ENCODE results near the gene PLXNB1. TPM values are rescaled to one million over a fixed set of nuclear protein-coding genes. Genes with fewer than 3 reads are reported as not detected.
"Not testable (repeated sequence)": the region's sequence is repeated elsewhere in the genome, so short reads cannot be mapped to it uniquely, and the experiment has no call there.

The PLXNB1 gene, protein sequence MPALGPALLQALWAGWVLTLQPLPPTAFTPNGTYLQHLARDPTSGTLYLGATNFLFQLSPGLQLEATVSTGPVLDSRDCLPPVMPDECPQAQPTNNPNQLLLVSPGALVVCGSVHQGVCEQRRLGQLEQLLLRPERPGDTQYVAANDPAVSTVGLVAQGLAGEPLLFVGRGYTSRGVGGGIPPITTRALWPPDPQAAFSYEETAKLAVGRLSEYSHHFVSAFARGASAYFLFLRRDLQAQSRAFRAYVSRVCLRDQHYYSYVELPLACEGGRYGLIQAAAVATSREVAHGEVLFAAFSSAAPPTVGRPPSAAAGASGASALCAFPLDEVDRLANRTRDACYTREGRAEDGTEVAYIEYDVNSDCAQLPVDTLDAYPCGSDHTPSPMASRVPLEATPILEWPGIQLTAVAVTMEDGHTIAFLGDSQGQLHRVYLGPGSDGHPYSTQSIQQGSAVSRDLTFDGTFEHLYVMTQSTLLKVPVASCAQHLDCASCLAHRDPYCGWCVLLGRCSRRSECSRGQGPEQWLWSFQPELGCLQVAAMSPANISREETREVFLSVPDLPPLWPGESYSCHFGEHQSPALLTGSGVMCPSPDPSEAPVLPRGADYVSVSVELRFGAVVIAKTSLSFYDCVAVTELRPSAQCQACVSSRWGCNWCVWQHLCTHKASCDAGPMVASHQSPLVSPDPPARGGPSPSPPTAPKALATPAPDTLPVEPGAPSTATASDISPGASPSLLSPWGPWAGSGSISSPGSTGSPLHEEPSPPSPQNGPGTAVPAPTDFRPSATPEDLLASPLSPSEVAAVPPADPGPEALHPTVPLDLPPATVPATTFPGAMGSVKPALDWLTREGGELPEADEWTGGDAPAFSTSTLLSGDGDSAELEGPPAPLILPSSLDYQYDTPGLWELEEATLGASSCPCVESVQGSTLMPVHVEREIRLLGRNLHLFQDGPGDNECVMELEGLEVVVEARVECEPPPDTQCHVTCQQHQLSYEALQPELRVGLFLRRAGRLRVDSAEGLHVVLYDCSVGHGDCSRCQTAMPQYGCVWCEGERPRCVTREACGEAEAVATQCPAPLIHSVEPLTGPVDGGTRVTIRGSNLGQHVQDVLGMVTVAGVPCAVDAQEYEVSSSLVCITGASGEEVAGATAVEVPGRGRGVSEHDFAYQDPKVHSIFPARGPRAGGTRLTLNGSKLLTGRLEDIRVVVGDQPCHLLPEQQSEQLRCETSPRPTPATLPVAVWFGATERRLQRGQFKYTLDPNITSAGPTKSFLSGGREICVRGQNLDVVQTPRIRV (N-terminal part only)
- total RNA-seq: 62.0 TPM

DNA sequence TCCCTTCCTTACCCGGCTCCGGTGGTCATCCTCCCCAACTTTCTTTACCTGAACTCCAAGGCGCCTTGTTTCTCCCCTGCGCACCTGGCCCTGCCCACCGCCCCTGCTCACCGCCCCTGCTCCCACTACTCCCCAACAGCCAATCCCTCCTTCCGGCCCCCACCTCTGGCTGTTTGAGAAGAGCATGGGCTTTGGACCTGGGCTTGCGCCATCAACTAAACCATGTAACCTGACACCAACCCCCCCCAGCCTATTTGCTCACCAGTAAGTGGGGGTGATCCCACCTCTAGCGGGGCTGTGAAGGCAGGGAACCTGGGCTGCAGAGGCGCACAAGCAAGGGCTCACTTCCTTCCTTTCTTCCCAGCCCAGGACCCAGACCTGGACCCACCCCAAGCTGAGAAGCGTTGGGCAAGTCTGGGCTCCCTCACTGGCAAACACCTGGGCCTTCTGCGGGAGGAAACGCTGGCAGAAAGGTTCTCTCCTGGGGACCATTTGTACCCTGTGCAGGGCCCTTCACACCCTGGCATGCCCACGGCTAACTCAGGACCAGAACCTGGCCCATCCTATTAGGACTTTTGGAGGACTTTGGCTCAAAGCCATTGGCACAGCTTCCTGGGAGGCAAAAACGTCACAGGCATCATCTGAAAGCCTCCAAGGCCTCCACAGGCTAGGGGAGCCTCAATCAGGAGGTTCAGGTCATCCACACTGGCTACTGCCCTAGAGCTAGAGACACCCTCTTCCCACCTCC, at the start of gene PLXNB1:
TSS of gene PLXNB1 (minus strand) at position 127 of the 748 bp plus-strand sequence. CDS start 5,475 bp downstream, outside the sequence.
- peak; percentile 49 for ATAC-seq

DNA sequence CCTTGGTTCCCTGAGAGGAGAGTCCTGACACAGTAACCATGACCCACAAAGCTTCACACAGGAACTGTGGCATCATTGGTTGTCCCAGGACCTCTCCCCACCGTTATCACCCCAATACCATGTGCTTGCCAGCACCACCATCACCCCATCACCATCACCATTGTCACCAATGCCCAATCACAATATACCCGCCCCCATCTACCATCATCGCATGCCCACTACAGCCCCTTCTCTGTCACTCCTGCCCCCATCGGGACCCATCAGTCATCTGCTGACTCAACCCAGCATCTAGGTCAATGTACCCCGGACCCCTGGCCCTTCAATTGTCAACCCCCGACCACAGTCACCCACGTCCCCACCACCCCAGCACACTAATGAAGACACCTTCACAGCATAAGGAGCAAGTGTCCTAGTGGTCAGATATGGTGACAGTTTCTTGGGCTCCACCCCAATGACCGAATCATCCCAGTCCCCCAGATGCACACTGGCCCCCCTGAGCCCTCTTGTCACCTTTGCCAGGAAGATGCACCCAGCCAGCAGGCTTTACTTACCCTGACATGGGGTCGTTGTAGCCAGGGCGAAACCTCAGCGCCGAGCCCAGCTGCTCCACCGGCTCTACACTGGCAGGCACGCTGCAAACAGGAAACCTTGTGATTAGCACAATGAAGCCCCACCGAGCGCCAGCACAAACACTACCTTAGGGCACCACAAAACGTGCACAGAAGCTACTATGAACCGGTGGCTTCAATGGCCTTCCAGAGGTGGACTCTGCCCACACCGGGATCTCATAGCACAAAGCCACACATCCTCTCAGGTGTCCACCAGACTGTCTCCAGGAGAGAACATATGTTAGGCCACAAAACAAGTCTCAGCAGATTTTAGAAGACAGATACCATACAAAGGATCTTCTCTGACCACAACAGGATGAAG, 49.0 kb upstream of the PLXNB1 start:
- ATAC-seq: peak; percentile 36

DNA sequence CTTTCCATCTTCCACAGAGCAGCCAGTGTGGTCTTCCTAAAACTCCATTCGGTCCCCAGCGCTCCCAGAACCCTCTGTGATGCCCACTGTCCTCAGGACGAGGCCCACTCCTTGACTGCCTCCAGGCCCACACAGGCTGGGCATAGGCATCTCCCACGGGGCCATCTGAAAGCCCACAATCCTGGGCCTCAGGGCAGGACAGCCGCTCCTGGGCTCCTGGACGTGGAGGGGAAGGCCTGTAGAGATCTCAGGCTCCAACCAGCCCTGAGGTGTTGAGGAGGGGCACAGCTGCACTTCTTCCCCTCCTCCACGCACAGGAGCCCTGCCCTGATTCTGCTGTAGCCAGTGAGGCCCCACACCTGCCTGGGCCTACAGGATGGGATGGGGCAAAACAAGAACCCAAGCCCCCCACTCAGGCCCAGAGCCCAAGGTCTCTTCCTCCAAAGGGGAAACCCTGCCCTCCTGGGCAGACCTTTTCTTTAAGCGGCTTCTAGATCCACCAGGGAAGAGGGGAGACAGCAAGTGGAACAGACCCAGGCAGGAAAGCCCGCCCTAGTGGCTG, 48.2 kb upstream of the PLXNB1 start:
- no peak for ATAC-seq

DNA sequence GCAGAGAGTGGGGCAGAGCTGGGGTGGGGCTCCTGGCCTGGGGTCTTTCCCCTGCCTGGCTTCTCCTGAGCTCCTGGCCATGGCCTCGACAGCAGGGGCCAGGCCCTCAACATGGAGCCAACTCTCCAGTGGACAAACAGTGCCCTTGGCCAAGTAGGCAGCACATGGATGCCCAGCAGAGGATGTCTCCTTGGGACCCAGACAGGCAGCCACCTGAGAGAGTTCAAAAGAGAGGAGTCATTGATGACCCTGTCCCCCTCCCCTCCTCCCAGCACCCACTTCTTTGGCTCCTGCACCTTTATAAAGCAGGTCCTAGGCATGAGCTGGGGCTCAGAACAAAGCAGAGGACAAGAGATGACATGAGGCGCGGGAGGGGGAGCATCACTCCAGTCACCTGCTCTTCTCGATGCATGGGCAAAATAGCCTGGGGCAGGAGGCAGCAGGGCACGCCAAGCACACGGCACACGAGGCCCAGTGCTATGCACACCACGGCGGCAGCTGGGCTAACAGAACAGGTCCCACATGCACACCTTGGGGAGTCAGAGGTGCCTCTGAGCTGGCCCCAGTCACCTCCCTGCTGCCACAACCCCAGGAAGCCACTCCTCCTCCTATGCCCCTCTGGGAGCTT, 46.7 kb upstream of the PLXNB1 start:
- no peak for ATAC-seq

DNA sequence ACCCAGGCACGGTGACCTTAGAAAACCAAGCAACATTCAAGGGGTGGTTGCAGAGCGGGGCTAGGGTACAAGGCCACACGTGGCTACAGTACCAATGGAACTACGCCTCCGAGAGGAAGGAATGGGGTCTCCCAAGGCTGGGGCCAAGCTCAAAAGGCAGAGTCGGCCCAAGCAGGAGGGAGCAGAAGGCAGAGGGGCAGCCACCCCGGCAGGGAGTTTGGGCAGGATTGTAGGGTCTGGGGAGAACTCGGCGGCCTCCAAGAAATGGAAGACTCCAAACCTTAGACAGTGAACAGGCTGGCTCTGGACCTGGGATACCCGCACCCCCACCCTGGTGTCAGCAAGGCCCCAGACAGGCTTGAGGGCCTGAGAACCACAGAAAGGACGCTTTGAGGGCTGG, 45.3 kb upstream of the PLXNB1 start:
- ATAC-seq: no peak

DNA sequence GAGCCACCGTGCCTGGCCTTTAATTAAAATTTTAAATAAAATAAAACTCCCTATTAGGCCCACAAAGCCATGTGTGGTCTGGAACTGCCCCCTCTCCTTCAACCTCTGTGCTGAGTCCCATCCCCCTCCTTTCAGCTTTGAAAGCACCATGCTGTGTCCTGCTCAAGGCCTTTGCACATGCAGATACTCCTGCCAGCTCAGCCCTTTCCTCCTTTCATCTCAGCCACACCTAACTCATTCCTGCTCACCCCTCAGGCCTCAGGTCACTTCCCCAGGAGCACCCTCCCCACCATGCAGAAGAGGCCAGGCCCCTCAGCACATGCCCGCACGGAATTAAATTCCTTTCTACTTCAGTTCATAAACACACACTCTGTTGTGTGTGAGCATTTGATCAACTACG, 44.7 kb upstream of the PLXNB1 start:
- no peak for ATAC-seq

DNA sequence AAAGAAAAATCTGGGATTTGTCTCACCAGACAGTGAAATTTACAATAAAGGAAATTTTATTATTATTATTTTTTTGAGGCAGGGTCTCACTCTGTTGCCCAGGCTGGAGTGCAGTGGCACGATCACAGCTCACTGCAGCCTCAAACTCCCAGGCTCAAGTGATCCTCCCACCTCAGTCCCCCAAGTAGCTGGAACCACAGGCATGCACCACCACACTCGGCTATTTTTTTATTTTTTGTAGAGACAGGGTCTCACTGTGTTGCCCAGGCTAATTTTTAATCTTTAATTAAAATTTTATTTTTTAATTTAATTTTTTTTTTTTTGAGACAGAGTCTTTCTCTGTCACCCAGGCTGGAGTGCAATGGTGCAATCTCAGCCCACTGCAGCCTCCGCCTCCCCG, 44.1 kb upstream of the PLXNB1 start:
- not testable (repeated sequence) for ATAC-seq

DNA sequence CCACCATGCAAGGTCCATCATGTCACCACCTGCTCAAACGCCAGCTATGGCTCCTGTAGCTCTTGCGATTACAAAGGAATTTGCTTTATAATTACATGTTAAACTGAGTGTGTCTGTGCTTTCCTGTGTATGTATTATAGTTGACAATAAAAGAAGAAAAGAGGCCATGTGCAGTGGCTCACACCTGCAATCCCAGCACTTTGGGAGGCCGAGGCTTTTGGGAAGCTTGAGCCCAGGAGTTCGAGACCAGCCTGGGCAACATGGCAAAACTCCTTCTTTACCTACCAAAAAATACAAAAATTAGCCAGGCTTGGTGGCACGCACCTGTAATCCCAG, 43.7 kb upstream of the PLXNB1 start:
- no peak for ATAC-seq

DNA sequence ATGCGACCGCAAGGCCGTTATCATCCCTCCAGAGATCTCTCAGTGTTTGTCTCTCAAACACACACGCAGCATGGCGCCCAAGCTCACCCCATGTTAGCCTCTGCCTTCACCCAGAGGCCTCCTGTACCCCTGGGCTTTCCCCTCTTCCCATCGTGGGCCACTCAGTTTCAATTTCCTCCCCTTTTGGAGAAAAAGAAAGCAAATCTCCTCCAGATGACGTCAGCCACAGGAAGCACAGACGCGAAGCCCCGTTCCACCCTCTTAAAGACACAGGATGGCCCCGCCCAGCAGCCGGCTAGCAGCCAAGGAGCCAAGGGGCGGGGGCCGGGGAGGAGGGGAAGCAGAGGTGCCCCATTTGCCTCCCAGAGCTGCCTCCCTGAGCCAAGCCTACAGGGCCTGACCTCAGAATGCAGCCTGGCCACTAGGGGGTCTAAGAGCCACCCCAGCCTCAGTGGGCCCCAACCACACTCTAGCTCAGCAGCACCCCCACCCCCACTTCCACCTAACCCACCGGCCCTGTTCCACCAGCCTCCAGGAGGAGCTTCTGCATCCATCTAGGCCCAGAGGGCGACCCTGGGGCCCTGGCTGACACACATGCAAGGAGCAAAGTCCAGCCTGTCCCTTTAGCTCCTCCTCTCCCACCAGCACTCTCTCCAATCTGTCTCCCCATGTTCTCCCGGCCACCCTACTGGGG, 43.2 kb upstream of the PLXNB1 start:
- ATAC-seq: peak; percentile 86

DNA sequence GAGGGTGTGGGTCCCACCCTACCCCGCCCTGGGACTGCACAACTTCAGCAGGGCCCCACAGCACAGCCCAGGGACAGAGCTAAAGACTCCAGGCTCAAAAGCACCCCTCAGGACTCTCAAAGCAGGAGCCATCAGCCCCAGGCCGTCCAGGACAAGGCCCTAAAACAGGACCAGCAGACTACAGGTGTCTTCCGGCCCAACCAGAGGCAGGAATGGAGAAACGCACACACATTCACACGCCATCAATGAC, 42.7 kb upstream of the PLXNB1 start:
- peak; percentile 30 for ATAC-seq

DNA sequence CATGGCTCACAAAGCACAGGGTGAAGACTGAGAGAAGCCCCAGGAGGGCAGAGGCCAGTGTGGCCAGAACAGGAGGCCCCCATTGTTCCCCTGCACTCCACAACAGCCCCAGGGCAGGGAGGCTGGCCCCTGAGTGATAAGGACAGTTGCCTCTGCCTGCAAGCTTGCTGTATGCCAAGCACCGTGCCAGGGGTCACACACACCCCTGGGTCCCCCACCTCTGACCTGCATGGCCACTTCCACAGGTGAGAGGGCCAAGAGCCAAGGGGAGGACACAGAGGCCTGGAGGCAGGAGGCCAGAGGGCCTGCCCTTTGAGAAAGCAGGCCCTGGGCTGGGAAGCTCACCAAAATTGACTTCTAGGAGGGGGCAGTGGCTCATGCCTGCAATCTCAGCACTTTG, 40.4 kb upstream of the PLXNB1 start:
- ATAC-seq: no peak

DNA sequence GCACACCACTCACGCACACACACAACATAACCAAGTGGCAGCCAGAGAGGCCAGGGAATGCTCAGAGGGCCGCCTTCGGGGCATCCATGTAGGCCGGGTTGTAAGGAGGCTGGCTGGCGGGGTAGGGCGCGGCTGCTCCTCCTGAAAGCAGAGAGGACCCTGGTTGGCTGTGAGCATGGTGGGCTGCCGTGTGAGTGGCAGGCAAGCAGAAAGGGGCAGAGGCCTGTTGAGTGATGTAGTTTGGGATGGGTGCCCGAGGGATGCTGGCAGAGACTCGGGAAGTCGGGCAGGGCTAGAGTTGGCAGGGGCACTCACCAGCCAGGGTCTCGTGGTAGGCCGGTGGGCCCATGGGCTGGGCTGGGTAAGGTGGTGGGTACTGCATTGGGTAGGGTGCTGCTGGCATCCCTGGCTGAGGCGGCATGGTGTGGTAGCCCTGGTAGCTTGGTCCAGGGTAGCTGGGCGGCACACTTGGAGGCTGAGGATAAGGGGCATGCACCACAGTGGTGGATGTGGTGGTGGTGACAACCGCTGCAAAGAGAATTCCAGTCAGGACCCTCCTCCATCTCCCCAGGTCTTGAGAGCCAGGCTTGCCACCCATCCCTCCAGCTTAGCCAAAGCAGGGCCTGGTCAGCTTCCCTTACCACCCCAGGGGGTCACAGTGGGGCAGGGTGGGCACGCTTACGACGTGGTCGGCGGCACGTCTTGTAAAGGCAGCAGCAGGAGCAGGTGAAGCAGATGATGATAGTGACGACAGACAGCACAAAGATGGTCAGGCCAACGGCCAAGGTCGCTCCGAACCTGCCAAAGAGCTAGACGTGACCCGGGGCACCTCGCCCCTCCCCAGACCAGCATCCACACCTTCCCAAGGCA, 39.4 kb upstream of the PLXNB1 start:
- no peak for ATAC-seq

DNA sequence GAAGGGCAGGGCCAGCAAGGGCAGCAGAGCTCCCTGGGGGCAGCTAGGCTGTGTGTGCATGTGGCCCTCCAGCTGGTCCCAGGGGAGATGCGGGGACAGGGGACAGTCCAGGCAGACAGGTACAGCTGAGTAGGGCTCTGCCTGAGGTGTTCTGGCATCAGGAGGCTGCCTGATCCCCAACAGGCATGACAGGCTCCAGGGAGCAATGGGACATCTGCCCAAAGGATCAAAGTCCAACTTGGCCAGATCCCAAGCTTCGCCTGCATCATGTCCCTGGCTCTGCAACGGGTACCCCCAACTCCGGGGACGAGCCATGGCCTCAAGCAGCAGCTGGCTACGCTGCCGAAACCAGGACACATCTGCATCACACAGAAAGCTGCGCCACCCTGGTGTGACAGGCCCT, 38.4 kb upstream of the PLXNB1 start:
- ATAC-seq: no peak

DNA sequence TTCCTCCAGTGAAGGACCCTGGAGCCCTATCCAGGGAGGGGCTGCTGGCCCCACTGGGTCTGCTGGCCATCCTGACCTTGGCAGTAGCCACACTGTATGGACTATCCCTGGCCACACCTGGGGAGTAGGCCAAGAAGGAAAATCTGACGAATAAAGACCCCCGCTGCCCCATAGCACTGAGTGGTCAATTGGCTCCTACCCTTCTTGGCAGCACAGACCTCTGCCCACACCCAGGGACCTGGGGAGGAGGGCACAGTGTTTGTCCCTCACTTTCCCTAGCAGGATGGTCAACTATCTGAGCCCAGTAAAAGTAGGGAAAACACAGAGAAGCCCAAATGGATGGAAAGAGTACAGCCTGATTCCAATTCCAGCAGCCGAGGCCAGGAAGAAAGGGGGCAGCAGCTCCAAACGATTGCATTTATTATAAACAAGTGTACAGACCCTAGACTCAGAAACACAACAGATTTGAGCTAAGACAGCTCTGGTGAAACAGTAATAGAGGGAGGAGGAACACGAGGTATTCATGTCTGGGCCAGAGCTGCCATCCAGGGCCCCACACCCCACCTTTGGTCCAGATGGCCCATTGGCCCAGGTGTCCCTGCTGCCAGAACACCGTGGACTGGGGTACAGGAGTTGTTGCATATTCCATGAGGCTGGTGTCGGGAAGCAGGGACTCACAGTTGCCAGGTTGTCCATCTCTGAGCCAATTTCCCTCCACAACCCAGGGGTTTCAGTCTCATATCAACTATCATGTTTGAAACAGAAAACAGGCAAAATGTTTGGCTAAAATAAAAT, 37.8 kb upstream of the PLXNB1 start:
- ATAC-seq: no peak

DNA sequence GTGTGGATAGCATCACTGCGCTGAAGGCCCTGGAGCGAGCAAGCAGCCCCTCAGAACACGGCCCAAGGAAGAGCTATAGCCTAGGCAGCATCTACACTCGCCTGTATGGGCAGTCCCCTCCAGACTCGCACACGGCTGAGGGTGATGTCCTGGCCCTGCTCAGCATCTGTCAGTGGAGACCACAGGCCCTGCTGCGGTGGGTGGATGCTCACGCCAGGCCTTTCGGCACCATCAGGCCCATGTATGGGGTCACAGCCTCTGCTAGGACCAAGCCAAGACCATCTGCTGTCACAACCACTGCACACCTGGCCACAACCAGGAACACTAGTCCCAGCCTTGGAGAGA, 37.2 kb upstream of the PLXNB1 start:
- ATAC-seq: no peak

DNA sequence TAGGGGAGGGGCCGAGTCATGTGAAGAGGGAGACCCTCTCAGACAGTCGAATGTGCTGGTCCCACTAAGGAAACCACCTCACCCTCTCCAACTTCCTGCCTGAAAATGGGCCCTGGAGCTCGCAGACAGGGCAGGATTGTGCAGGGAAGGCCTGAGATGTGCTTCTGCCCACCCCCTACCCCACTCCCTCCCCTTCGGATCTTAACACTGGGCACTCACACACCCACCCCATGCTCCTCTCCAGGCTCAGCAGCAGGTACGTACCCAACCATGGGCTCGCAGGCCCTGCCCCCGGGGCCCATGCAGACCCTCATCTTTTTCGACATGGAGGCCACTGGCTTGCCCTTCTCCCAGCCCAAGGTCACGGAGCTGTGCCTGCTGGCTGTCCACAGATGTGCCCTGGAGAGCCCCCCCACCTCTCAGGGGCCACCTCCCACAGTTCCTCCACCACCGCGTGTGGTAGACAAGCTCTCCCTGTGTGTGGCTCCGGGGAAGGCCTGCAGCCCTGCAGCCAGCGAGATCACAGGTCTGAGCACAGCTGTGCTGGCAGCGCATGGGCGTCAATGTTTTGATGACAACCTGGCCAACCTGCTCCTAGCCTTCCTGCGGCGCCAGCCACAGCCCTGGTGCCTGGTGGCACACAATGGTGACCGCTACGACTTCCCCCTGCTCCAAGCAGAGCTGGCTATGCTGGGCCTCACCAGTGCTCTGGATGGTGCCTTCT, 36.7 kb upstream of the PLXNB1 start:
- ATAC-seq: peak; percentile 52

All from esophagus mucosa (tissue), 1 donor.